GM12873 (cell line): ENCODE results near the gene PCSK6.

ENCODE experiments used
- CTCF ChIP-seq: IDR thresholded peaks from 2 replicates; pipeline ENCODE4 v1.5.1; 2012; ENCODE audit warnings: low read depth, mild to moderate bottlenecking, moderate library complexity, low read length, control low read depth; ENCODE audit not compliant: insufficient read depth; ENCODE audit errors: missing control alignments

PCSK6 gene

DNA sequence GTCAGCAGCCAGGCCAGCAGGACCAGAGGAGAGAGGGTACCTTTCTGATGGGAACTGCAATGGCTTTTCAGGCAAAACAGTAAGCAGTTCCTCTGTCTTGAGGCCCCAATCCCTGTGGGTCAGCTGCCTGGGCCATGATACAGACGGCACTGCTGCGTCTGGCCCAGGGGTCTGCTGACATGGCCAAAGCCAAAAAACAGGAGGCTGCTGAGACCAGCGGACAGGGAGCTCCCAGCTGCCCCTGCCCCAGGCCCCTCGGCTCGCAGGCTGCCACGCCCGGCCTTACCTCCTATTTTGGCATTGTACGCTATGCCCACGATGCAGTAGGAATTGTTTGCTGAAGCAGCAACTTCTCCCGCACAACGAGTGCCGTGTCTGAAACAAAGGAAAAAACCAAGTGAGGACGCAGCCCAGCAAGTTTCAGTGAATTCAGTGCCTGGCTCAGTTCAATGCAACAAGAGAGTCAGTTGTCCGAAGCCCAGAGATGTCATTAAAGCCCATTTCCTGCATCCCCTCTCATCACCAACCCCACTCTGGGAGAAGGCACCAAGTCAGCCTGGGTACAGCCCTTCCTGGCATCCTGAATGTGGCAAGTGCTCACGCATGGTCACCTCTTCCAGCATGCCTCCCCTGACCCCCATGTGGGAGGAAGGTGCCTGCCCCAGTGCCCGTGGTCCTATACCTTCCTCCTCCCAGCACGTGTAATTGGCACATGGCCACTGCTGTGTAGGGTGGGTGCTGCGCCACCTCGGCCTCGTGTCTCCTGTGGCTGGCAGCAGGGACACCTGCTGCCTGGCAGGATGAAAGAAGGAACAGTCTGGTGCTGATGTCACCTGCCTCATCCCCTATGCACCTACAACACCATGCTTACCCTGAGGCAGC, 61.7 kb downstream of the PCSK6 start:
- no peak for TF ChIP-seq CTCF

DNA sequence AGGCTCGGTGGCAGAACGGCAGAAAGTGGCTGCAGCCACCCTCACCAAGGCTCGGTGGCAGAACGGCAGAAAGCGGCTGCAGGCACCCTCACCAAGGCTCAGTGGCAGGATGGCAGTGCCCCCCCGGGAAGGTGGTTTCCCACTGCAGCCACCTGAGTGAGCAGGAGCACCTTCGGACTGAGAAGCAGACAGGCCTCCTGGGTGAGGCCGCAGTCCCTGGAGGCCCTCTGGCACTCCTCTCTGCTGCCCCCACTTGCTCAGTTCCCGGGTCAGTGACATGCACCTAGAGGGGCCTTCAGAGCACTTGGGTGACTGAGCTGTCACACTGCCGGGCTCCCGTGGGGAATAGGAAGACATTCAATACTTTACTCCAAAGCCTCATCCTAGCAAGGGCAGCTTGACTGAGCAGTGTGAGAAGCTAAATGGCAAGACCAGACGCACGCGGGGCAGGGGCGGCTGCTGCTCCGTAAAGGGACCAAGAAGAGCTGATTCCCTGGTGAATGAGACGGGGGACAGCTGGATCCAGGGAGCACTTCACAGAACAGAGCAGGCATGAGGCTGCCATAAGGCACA, 62.7 kb downstream of the PCSK6 start:
- TF ChIP-seq CTCF = no peak

- TF ChIP-seq CTCF = no peak
Measured at GRCh38 chr15:101425787-101426365, 63.6 kb downstream of the PCSK6 start.

- TF ChIP-seq CTCF = no peak
Measured at GRCh38 chr15:101424984-101425383, 64.5 kb downstream of the PCSK6 start.

DNA sequence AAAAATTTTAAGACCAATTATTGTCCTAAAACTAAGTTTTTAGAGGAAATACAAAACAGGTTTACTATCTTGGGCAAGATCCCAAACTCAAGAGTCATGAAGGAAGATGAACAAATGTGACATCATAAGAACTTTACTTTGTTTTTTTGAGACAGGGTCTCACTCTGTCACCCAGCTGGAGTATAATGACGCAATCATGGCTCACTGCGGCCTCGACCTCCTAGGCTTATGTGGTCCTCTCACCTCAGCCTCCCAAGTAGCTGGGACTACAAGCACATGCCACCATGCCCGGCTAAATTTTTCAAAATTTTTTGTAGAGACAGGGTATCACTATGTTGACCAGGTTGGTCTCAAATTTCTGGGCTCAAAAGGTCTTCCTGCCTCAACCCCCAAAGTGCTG, 69.3 kb downstream of the PCSK6 start:
- TF ChIP-seq CTCF = no peak

DNA sequence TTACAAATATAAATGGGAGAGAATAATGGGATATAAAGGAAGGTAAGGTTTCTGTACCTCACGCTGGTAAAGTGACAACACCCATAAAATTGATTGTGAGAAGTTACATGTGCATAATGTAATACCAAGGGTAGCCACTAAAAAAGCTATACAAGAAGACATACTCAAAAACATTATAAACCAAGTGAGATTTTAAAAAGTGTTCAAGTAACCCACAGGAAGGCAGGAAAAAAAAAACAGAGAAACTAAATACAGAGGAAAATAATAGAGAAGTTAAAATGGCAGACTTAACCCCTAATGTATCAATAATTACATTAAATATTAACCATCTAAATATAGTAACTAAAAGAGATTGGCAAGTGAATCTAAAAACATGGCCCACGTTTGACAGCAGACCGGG, 76.3 kb downstream of the PCSK6 start:
- no peak for TF ChIP-seq CTCF

- TF ChIP-seq CTCF = no peak
Measured at GRCh38 chr15:101411581-101411980, 77.9 kb downstream of the PCSK6 start.
